Measurements from ENCODE around the gene ARID5B.

The ARID5B gene

DNA sequence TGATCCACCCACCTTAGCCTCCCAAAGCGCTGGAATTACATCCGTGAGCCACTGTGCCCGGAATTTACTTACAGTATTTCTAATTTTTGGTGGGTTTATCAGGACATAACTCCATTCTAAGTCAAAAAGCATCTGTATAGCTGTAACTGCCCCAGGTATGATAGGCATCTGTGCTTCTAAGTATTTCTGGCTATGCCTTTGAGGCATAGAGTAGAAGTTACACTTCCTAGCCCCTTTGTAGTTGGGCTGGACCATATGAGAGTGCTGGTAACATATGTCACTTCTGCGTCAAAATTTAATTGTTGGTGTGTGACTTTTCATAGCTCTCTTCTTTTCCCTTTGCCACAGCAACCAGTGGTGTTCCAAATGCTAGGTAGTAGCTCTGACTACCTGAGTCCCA, 213.8 kb downstream of the ARID5B start:
- no peak overlapping the region for H3K4me3 ChIP-seq
- H3K27me3 ChIP-seq, result no peaks in the 10 kb centered on the region
- no peak for DNase-seq
- H3K9me3 ChIP-seq, result no peaks in the 10 kb centered on the region
- no peaks in the 10 kb centered on the region for H3K4me1 ChIP-seq
- H3K36me3 ChIP-seq, result no peaks in the 10 kb centered on the region
- intact Hi-C loops (cut with DNase I; ENCODE audit: low total_unique reads), result loop anchor here (10.0 kb wide), 1 partner anchor 99 kb away; no protein-coding TSS in a partner anchor
- TF ChIP-seq, protein P1, sequence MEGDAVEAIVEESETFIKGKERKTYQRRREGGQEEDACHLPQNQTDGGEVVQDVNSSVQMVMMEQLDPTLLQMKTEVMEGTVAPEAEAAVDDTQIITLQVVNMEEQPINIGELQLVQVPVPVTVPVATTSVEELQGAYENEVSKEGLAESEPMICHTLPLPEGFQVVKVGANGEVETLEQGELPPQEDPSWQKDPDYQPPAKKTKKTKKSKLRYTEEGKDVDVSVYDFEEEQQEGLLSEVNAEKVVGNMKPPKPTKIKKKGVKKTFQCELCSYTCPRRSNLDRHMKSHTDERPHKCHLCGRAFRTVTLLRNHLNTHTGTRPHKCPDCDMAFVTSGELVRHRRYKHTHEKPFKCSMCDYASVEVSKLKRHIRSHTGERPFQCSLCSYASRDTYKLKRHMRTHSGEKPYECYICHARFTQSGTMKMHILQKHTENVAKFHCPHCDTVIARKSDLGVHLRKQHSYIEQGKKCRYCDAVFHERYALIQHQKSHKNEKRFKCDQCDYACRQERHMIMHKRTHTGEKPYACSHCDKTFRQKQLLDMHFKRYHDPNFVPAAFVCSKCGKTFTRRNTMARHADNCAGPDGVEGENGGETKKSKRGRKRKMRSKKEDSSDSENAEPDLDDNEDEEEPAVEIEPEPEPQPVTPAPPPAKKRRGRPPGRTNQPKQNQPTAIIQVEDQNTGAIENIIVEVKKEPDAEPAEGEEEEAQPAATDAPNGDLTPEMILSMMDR (IDR thresholded peaks at IDR 0.05), result no peak
- H3K27ac ChIP-seq, result no peak overlapping the region

DNA sequence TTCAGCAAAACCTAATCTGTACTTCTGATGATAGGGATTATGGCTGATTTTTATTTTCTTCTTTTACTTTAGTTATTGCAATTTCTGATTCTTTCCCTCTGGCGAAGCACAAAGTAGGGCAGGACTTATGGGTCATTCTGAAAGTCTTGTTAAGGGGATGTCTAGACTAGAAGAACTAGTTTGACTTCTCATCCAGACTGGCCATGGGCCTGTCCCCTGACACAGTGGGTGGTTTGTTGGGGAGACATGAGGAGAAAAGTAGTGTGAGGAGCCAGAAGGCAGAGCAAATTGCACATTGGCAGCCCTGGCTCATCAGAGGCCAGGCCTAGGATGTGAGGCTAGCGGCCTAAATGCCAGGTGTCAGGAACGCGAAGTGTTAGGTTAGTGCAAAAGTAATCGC, 214.3 kb downstream of the ARID5B start:
- Histone ChIP-seq H3K36me3 (no peaks in the 10 kb centered on the region), H3K4me1 (no peaks in the 10 kb centered on the region), H3K4me3 (no peak overlapping the region), H3K27me3 (no peaks in the 10 kb centered on the region), H3K9me3 (no peaks in the 10 kb centered on the region), H3K27ac (no peak overlapping the region)
- DNase-seq, result no peak
- intact Hi-C loops (cut with DNase I; ENCODE audit: low total_unique reads), result loop anchor here (10.0 kb wide), 1 partner anchor 99 kb away; no protein-coding TSS in a partner anchor
- TF ChIP-seq, protein P1 (IDR thresholded peaks at IDR 0.05), result no peak

DNA sequence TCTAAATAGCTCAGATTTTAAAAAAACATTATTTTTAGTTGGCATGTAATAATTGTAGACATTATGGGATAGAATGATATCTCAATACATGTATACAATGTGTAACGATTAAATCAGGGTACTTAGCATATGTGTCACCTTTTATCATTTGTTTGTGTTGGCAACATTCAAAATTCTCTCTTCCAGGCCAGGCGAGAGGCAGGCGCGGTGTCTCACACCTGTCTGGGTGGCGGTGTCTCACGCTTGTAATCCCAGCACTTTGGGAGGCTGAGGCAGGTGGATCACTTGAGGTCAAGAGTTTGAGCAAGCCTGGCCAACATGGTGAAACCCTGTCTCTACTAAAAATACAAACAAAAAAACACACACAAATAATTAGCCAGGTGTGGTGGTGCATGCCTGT, 215.4 kb downstream of the ARID5B start:
- no peak overlapping the region for H3K27ac ChIP-seq
- TF ChIP-seq, protein P1 (IDR thresholded peaks at IDR 0.05), result no peak

DNA sequence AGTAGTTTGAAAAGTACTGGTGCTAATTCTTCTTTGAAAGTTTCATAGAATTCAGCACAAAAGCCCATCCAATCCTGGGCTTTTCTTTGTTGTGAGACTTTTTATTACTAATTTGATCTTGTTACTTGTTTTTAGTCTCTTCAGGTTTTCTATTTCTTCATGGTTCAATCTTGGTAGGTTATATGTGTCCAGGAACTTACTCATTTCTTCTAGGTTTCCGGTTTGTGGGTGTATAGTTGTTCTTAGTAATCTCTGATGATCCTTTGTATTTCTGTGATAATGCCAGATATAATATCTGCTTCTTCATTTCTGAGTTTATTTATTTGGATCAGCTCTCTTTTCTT, 219.7 kb downstream of the ARID5B start:
- DNase-seq, result no peak
- TF ChIP-seq, protein P1 (IDR thresholded peaks at IDR 0.05), result no peak
- no peaks in the 10 kb centered on the region for H3K36me3 ChIP-seq
- intact Hi-C loops (cut with DNase I; ENCODE audit: low total_unique reads), result loop anchor here (5.0 kb wide), 1 partner anchor 1636 kb away; no protein-coding TSS in a partner anchor
- H3K27me3 ChIP-seq, result no peaks in the 10 kb centered on the region
- H3K9me3 ChIP-seq, result no peaks in the 10 kb centered on the region
- H3K4me3 ChIP-seq, result no peak overlapping the region
- no peak overlapping the region for H3K27ac ChIP-seq
- H3K4me1 ChIP-seq, result no peaks in the 10 kb centered on the region

More for the DNA sequence above, 215.4 kb downstream of the ARID5B start:
- Histone ChIP-seq H3K27me3 (no peaks in the 10 kb centered on the region), H3K36me3 (no peaks in the 10 kb centered on the region), H3K4me3 (no peak overlapping the region), H3K4me1 (no peaks in the 10 kb centered on the region), H3K9me3 (no peaks in the 10 kb centered on the region)
- no peak for DNase-seq
- intact Hi-C loops (cut with DNase I; ENCODE audit: low total_unique reads), result loop anchor here (10.0 kb wide), 1 partner anchor 98 kb away; no protein-coding TSS in a partner anchor

DNA sequence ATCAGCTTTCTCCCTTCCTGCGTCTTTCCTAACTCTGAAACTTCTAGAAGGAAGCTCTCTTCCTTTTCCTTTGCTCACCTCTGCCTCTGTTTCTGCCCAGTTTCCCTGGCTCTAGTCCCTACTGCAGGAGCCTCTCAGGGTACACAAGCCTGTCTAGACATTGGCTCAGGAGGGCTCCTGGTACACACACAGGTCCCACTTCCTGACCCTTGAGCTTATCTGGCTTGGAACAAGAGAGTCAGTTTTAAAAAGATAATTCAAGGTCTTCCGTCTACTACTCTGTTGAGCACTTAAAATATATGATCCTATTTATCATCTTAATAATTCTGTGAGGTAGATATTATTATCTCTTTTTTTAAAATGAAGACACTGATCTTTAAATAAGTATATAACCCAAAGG, 226.5 kb downstream of the ARID5B start:
- Histone ChIP-seq H3K27ac (no peak overlapping the region), H3K27me3 (no peaks in the 10 kb centered on the region), H3K4me1 (peaks cover 0 to 13% (median 2%) of the 10 kb centered on the region in 4 donors), H3K36me3 (no peaks in the 10 kb centered on the region), H3K4me3 (no peak overlapping the region), H3K9me3 (no peaks in the 10 kb centered on the region)
- intact Hi-C loops (cut with DNase I; ENCODE audit: low total_unique reads), result no loop called here
- DNase-seq, result no peak
- TF ChIP-seq, protein P1 (IDR thresholded peaks at IDR 0.05), result no peak

DNA sequence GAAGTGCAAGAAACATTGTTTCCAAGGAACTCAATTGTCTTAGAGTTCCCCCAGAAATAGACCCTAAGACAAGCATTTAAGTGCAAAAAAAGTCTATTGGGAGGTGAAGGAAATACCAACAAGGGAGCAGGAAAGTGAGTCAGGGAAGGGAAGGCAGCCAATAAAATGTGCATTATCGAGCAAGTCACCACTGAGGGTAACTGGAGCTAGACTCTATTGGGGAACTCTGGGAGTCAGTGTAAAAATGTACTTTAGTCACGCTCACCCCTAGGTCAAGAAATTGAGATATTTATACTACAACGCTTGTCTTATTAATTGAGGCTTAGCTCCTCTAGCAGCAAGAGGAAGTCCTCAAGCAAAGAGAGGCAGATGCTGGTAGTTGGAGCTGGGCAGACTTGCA, 229.4 kb downstream of the ARID5B start:
- Histone ChIP-seq H3K27ac (peak overlapping the region; percentile 24 to 39), H3K9me3 (no peaks in the 10 kb centered on the region), H3K27me3 (no peaks in the 10 kb centered on the region), H3K4me3 (no peak overlapping the region), H3K36me3 (no peaks in the 10 kb centered on the region), H3K4me1 (peaks cover 0 to 13% (median 2%) of the 10 kb centered on the region in 4 donors)
- DNase-seq, result no peak
- intact Hi-C loops (cut with DNase I; ENCODE audit: low total_unique reads), result no loop called here
- TF ChIP-seq, protein P1 (IDR thresholded peaks at IDR 0.05), result no peak

All from tibial artery (tissue), 4 donors.